HK-2 (cell line): ENCODE measurements around the gene SART1.

Experiments
- DNase-seq: peaks from one replicate; pipeline ENCODE4 v3.0.0-alpha.2; 2018; ENCODE audit not compliant: unreplicated experiment

The SART1 gene, protein sequence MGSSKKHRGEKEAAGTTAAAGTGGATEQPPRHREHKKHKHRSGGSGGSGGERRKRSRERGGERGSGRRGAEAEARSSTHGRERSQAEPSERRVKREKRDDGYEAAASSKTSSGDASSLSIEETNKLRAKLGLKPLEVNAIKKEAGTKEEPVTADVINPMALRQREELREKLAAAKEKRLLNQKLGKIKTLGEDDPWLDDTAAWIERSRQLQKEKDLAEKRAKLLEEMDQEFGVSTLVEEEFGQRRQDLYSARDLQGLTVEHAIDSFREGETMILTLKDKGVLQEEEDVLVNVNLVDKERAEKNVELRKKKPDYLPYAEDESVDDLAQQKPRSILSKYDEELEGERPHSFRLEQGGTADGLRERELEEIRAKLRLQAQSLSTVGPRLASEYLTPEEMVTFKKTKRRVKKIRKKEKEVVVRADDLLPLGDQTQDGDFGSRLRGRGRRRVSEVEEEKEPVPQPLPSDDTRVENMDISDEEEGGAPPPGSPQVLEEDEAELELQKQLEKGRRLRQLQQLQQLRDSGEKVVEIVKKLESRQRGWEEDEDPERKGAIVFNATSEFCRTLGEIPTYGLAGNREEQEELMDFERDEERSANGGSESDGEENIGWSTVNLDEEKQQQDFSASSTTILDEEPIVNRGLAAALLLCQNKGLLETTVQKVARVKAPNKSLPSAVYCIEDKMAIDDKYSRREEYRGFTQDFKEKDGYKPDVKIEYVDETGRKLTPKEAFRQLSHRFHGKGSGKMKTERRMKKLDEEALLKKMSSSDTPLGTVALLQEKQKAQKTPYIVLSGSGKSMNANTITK

DNA sequence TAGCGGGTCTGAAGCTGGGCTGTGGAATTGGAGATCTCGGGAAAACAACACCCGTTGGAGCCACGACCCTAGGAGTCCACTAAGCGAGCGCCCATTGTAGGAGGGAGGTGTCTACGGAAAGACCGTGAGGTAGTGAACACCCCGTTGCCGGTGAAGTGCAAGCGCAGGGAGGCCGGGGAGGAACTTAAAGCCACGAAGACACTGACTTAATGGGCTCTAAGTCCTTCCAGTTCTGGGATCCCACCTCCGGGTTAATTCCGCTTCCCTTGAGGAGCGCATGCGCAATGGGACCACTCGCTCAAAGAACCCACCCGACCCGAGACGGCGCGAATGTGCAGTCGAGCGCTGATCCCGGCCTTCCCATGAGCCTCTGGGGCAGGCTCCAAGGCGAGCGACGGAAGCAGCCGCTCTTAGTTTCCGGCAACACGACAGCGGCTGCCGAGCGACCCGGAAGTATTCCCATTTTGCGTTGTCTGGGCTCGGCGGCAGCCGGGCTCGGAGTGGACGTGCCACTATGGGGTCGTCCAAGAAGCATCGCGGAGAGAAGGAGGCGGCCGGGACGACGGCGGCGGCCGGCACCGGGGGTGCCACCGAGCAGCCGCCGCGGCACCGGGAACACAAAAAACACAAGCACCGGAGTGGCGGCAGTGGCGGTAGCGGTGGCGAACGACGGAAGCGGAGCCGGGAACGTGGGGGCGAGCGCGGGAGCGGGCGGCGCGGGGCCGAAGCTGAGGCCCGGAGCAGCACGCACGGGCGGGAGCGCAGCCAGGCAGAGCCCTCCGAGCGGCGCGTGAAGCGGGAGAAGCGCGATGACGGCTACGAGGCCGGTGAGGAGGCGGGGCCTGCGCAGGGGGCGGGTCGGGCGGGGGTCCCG, at the start of gene SART1:
TSS of gene SART1 (plus strand) at position 468 of the 874 bp plus-strand sequence. CDS start at position 515, 47 bp downstream.
- DNase-seq = peak; percentile 93

DNA sequence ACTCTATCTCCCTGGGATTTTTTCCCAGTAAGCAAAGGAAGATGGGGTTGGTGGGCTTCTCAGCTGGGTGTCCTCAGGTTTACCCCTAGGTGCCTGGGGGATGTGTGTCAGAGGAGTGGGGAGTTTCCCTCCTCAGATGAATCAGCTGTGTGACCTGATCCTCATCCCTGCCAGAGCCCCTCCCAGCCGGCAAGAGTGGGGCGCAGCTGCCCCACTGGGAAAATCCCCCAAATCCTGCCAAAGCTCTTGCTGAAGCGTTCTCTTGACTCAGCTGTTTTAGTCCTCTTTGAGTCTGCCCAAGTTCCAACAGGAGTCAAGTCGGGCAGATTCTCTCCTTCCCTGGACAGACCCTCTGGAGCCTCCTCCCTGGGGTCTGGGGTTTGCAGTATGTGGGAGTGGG, 48.7 kb upstream of the SART1 start:
- peak; percentile 67 for DNase-seq

DNA sequence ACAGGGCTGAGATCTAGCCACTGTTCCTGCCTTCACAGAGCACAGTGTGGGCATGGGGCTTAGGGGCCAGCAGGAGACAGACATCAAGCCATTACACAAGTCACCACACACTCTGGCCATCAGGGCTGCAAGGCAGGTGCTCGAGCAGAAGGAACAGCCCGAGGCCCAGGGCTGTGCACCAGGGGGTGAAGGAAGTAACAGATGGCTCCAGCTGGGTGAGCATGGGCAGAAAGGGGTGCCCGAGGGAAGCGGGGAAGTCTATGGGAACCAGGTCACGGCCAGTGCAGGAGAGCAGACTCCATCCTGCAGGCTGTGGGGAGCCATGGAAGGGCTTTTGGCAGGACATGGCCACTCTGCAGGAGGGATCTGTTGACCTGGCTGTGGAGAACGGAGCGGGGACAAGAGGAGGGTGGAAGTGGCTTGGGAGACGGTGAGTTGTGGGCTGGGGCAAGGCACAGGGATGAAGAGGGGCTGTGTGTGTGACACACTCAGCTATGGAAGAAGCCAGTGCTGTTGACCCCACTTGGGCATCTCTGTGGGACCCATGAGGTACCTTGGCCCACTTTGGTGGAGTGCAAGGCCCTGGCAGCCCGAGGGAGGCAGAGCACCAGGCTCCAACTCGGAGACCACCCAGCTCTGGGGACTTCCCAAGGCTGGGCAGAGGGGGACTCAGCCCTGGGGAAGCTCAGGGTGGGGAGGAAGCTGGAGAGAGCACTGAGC, 46.3 kb upstream of the SART1 start:
- no peak for DNase-seq

DNA sequence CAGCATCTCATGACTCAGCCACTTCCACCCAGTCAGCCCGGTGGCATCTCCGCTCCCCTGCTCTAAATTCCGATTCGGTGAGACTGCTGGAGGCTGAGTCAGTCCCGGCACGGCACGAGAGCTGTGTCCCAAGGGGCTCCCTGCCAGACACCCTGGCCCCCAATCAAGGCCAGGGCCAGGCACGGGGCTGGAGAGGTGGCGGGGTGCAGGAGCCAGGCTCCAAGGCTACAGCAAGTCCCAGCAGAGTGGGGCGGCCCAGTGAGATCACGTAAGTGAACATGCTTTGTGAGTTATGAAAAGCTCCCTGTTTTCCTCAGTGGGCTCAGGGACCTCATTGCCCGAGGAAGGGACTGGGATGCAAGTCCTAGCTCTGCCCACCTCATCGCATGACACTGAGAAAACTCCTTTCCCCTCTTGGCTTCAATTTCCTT, 45.7 kb upstream of the SART1 start:
- peak; percentile 90 for DNase-seq

DNA sequence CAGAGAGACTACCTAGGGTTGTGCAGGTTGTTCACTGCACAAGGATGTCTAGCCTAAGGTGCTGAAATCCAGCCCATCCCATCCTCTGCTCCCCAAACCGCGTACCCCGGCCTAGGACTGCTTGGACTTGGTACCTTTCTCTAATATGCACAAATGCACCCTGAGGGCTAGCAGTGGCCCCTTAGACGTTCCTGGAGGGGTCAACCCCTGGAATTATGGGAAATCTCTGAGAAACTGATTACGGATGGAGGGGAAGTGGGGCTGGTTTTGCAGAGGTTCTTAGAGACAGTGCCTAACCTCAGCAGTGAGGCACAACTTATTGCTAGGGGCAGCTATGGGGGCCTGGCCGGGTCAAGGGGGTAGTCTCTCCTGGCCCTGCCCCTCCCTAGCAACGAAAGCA, 45.1 kb upstream of the SART1 start:
- no peak for DNase-seq

DNA sequence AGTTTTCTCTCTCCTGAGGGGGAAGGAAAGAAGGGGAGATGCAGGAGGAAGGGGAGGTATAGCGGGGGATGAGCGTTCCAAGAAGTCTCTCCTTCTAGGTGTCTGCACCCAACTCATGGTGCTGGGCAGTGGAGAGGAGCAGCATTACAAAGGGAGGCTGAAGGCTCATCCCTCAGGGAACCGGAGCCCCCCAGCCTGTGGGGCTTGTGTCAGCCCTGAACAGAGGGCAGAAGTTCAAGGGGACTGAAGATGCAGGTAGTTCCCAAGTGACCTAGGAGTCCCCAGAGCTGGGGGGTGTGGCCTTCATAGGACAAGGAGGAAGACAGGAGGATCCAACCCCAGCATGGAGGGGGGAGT, 44.5 kb upstream of the SART1 start:
- no peak for DNase-seq

DNA sequence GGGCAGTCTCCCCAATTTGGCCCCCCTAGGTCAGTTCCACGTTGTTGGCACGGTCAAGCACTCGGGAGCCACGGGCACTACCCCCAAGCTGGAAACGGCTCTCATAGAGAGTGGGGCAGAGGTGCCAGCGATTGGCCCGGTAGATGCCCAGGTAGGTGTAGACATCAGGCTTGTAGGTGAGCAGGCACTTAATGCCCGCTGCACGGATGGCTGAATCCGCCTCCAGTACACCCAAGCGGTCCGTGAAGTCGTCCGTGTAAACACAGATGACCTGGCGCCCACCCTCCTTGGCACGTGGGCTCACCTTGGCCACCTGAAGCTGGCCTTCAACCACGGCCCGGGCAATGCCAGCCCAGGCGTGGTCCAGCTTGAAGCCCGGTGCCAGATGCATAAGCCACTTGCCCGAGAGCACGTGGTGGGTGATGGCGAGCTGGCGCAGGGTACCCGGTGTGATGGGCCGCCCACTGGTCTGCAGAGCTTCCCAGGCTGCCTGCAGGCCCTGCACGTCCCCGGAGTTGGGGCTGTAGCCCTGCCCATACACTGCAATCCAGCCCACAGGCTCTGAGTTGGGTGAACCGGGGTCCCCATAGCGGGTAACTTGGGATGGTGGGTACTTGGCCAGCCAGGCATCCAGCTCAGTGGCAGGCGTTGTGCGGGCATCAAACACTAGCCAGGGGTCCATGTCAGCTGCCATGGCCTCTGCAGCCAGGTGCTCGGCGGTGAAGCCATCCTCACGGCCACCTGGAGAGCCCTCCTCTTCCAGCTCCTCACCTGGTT, 43.9 kb upstream of the SART1 start:
- no peak for DNase-seq

DNA sequence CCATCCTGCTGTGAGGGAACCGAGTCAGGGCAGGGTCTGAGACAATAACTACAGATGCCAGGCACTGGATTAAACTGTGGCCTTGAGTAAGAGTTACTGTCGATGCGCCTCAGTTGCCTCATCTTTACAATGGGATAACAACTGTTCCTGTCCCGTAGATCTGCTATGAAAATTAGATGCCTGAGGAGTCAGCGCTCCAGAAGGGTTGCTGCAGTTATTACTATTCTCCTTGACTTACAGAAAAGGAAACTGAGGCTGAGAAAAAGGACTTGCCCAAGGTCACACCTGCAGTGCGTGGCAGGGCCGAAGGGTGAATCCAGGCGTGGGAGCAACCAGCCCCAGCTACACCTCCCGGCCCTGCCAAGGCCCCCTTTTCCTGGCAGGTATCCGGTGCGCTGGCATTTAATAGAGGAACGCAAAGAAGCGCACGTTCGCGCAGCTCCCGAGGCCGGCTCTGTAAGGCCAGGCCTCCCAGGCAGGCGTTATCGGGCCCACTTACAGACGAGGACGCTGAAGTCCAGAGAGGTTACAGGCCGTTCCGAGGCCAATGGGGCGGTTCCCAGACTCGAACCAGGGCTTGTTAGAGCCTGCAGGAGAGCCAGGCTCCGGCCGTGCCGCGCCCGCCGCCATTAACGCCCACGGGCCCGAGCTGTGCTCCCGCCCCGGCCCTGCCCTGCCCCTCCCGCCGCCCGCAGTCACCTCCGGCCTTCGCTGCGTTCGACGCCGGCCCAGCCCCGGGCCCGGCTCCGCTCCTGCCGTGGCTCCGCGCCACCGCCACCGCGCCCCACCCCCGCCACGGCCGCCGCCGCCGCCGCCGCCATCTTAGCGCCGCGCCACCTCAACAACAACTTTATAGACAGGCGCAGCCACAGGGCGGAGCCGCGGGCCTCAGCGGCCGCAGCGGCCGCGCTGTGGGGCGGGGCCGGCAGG, 43.1 kb upstream of the SART1 start, which contains the start of gene C11orf68:
TSS of gene C11orf68 (minus strand) at position 852 of the 930 bp plus-strand sequence. CDS start at position 821, 31 bp downstream.
- no peak for DNase-seq

DNA sequence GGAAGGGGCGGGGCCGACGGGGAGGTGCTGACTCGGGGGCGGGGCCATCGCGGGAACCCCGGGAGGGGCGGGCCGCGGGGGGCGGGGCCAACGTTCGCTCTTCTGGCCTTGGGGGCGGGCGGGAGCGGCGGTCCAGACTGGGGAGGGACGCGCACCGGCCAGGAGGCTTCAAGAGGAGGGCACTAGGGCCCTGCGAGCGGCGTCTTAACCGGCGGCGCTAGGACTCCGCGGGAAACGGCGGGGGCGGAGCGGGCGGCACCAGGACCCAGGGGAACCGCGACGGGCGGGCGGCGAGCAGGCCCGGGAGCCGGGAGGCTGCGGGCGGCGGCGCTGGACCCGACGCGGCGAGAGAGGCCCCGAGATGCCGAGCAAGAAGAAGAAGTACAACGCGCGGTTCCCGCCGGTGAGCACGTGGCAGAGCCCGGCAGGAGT, 42.4 kb upstream of the SART1 start, which contains the start of gene DRAP1:
TSS of gene DRAP1 (plus strand) at position 286 of the 432 bp plus-strand sequence. CDS start at position 362, 76 bp downstream.
- DNase-seq = peak; percentile 97

DNA sequence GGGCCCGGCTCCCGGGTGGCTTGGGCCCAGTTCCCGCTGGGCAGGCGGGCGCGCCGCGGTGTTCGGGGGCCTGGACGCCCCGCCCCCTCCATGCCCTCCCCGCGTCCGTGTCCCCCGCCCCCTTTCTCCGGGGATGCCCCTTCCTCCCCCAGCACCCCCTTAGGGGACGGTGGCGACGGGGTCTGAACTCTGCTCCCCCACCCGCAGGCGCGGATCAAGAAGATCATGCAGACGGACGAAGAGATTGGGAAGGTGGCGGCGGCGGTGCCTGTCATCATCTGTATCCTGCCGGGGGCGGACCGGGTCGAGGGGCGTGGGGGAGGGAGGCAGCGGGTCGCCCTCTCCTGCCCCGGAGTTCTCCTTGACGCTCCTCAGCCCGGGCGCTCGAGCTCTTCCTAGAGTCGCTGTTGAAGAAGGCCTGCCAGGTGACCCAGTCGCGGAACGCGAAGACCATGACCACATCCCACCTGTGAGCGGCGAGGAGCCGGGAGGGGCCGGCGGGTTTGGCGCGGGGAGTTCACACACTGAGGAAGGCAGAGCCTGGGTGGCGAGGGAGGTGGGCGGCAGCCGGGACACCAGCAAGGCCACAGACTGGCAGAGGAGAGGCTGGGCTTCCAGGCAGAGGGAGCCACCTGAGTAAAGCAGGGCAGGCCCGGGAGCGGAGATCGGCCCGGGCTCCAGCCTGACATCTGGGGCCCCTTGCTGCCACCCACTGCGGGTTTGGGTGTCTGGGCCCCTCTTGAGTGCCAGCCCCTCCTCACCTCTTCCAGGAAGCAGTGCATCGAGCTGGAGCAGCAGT, 41.8 kb upstream of the SART1 start:
- DNase-seq = no peak

DNA sequence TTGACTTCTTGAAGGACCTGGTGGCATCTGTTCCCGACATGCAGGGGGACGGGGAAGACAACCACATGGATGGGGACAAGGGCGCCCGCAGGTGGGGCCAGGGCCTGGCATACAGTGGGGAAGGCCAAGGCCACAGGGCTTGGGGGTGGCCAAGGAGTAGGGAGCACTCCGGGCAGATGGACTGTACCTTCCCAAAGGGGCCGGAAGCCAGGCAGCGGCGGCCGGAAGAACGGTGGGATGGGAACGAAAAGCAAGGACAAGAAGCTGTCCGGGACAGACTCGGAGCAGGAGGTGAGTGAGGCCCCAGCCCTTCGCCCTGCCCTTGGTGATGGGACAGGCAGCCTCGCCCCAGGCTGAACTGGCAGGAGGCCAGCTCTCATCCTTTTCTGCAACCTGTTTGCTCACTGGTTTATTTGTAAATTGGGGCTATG, 41.1 kb upstream of the SART1 start:
- DNase-seq = no peak

DNA sequence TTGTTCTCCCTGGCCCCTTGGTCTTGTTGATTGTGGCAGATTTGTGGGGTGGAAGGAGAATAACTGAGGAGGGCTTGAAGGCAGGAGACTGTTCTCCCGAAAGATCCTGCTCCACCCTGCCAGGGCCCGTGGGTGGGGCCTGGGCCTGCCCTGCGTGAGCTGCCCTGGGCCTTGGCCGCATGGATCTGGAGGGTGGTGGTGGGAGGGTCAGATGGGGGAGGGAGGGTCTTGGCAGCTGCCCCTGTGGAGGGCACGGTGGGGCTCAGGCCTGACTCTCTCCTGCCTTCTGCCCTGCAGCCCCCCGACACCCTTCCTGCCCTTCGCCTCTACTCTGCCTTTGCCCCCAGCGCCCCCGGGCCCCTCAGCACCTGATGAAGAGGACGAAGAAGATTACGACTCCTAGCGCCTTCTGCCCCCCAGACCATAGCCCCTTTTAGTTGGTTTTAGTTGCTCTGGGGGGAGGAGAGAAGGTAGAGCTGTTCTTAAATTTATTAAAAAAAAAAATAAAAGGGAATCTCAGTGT, 40.4 kb upstream of the SART1 start:
- DNase-seq = no peak

DNA sequence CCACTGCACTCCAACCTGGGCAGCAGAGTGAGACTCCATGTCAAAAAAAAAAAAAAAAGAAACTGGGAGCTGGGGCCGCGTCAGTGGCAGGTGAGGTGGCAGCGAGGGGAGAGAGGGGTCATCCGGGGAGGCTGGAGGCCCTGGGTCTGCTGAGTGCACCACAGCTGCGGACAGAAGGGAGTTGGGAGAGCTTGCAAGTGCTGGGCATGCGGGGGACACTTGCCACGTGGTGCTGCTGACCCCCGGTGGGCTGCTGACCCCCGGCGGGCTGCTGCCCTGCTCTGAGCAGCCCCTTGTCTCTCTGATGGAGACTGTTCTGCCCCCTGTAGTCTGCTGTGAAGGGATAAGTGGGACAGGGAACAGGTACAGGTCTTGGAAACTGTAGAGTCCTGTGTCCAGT, 39.7 kb upstream of the SART1 start:
- no peak for DNase-seq

DNA sequence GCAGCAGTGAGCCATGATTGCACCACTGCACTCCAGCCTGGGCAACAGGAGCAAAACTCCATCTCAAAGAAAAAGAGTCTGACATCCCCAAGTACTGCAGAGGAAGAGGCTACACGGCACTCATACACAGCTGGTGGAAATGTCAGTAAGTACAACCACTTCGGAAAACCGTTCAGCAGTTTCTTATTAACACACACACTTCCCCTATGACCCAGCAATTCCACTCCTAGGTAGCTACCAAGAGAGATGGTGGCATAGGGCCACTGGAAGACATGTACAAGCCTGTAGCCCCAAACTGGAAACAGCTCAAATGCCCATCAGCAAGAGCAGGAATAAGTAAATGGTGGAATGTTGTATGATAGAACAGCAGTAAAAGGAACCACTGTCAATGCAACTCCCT, 39.0 kb upstream of the SART1 start:
- no peak for DNase-seq

DNA sequence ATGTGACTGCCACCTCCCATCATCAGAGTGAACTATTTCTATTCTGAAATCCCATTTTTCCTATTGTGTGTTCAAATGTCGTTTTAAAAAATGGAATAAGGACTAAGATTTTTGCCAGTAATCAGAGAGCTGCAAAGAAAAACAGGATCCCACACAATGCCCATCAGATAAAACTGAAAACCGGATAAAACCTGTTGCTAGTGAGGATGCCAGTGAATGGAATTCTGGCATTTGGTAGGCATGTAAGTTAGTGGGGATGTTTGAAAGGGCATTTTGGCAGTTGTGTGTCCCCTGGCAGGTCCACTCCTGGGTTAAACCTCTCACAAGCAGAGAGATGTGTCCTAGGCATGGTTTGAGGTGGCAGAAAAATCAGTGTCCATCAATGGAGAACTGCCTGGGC, 36.1 kb upstream of the SART1 start:
- DNase-seq = no peak

DNA sequence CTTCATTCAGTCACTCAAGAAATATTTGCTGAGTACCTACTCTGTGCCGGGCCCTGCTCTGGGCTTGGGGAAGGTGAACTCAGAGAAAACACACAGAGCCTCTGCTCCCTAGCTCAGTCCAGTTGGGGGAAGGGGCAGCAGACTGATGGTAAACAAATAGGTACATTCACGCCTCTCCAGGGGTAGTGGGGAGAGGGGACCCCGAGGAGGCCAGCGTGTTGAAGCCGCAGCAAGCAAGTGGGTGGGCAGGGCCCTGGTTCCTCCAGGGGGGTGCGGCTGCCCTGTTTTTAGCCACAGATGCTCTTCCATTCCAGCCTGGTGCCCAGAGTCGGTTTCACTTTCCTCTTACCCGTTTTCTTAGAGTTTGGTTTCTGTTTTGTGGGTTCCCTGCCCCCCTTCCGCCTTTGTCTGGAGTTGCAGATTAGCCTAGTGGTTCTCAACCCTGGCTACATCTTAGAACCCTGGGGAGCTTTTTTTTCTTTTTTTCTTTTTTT, 33.6 kb upstream of the SART1 start:
- no peak for DNase-seq

DNA sequence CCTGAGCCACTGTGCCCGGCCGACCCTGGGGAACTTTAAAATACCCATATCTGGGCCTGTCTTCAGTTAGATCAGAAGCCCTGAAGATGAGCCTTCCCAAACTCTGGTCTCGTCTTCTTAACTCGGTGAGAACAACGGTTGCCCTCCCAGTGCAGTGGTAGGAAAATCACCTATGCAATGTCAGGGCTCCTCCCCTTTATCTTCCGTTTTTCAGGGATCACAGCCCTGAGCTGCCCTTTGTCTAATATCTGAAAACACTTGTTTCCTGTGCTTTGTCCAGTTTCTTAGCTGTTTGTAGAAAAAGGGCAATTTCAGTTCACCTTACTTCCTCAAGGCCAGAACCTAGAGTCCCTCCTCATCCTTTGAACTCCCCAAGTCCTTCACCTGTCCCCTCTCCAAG, 32.9 kb upstream of the SART1 start:
- no peak for DNase-seq
